ENCODE data around the gene IP6K2. TPM values are rescaled to one million over a fixed set of nuclear protein-coding genes. Genes with fewer than 3 reads are reported as not detected.
A peak's percentile ranks its signal among the peaks of the same experiment; 100 is the strongest.
"Not testable (repeated sequence)": the region's sequence is repeated elsewhere in the genome, so short reads cannot be mapped to it uniquely, and the experiment has no call there.

Gene IP6K2, protein sequence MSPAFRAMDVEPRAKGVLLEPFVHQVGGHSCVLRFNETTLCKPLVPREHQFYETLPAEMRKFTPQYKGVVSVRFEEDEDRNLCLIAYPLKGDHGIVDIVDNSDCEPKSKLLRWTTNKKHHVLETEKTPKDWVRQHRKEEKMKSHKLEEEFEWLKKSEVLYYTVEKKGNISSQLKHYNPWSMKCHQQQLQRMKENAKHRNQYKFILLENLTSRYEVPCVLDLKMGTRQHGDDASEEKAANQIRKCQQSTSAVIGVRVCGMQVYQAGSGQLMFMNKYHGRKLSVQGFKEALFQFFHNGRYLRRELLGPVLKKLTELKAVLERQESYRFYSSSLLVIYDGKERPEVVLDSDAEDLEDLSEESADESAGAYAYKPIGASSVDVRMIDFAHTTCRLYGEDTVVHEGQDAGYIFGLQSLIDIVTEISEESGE
- total RNA-seq = 49.7 and 58.2 TPM in 2 replicates

DNA sequence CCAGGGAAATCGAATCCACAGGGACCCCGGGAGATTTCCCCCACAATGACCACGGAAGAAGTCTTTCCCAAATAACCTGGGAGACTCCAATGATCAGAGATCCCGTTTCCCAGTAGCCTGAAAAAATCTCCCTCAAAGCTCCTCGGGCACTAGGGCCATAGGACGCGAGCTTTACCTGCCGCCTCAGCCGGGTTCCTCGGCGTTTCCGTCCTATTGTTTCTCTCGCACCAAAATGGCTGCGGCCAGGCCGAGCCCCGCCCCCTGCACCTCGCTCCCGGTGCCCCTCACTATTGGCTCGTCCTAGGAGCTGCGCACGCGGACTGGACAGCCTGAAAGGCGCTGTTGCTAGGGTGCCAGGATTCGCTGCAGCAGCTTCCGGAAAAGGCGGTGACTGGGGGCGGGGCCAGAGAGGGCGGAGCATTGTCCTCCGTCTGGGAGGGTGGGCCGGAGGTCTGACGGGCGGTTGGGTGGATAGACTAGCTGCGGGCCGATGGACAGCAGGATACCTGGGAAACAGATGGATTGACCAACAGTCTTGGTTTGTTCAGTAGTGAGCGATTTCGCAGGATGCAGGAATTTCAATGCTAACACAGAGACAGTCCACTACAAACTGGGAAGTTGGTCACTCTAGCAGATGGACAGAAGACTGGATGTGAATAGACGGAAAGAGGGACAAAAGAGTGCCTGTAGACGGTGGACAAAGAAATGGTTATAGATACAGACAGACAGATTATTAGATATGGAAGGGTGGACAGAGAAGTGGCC is at the start of gene IP6K2:
TSS of gene IP6K2 (minus strand) at position 240 of the 765 bp plus-strand sequence. CDS start 21,930 bp downstream, outside the sequence.
- peak; percentile 99 for DNase-seq

GRCh38 chr3:48765376-48765775 is 48.4 kb upstream of the IP6K2 start:
- DNase-seq = peak; percentile 30

DNA sequence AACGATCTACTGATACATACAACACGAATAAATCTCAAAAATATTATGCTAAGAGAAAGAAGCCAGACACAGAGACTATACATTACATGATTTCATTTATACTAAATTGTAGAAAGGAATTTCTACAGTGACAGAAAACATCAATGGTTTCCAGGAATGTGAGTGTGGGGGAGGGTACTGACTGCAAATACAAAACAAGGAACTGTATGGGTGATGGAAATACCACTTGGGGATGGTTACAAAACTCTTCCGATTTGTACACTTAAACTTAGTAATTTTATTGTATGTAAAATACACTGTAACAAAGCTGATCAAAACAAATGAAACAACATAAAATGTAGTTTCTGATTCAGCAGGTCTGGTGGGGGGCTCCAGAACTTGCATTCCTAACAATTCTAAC is 45.8 kb upstream of the IP6K2 start:
- no peak for DNase-seq

GRCh38 chr3:48759991-48760540 is 43.0 kb upstream of the IP6K2 start:
- DNase-seq = not testable (repeated sequence)

DNA sequence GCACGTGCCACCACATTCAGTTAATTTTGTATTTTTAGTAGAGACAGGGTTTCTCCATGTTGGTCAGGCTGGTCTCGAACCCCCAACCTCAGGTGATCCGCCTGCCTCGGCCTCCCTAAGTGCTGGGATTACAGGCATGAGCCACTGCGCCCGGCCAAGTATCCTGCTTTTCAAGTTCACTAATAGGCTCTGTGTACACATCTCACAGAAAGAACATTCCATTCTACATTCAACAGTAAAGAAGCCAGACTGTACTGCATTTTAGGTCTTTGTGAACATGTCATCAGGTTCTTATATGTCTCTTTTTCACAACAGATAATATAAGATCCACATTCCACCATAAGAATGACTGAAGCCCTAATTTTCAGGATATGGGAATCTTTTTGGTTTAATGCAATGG is 42.5 kb upstream of the IP6K2 start:
- DNase-seq = not testable (repeated sequence)

DNA sequence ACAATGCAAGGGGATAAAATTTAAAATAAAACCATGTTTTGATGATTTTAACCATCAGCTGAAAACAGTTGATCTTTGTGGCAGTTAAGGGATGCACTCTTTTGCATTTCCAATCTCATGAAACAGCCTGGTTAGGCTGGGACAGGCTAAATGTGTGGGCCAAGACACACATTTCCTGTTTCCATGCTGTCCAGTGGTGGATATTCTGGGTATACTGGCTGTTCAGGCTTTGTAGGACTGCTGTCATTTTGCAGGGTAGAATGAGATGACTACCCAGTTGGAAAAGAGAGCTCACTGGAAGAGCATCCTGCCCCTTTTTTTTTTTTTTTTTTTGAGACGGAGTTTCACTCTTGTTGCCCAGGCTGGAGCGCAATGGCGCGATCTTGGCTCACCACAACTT is 42.0 kb upstream of the IP6K2 start:
- DNase-seq = no peak

DNA sequence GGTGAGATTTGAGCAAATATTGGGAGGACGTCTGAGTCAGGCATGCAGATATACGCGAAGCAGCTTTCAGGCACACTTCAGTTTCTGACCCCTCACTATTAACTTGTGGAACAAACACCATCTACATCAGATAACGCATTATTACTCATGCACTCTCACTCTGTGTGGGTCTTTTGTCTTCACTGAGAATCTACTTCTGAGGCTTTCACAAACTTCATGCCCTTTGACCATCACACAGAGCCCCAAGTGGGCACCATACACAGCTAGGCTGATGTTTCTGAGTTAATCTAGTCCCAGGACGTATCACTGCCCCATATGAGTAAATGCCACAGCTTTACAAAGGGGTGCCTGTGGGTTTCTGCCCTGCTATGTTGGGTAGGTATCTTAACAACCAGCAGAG is 39.6 kb upstream of the IP6K2 start:
- no peak for DNase-seq

- no peak for DNase-seq
These were observed 33.8 kb upstream of the IP6K2 start for GRCh38 chr3:48750856-48751255.

DNA sequence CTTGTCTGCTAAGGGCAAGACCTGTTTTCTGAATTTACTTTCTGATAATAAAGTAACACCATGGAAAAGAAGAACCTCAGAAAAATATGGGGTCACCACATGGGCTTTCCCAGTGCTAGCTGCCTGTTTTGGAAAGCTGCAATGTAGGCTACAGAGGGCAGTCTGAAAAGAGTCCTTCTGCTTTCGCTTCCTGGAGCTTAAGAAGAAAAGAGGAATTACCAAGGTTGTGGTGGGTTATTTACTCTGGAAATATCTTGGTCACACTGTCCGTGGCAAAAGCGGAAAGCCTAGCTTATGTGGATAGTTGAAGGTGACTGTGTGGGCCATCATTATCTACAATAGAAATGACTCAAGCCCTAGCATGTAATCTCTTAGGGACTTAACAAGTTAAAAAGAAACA is 31.7 kb upstream of the IP6K2 start:
- no peak for DNase-seq

DNA sequence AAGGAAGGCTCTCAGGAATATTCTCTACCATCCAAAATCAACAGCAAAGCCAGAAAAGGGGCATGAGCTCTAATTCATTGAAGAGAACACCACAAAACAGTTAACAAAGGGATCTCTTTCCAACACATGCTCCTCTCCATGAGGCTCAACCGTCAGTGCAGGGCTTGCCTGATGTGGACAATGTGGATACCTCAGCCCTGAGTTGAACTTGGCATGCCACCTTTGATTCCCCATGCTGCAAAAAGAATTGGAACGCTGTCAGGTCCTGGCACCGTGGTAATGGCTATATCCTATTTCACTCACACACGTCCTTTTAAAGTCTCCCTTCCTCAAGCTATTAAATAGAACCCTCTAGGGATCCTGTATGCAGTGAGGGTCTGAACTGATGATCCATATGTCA is 30.7 kb upstream of the IP6K2 start:
- DNase-seq = no peak

GRCh38 chr3:48747015-48747615 is 30.1 kb upstream of the IP6K2 start:
- peak; percentile 41 for DNase-seq

GRCh38 chr3:48743773-48744172 is 26.8 kb upstream of the IP6K2 start:
- DNase-seq = no peak

- not testable (repeated sequence) for DNase-seq
These were observed 24.2 kb upstream of the IP6K2 start for GRCh38 chr3:48741226-48741625.

- DNase-seq = peak; percentile 85
These were observed 23.2 kb upstream of the IP6K2 start for GRCh38 chr3:48739955-48740823.

- DNase-seq = no peak
These were observed 22.6 kb upstream of the IP6K2 start for GRCh38 chr3:48739617-48739954.

GRCh38 chr3:48738926-48739616 is 22.1 kb upstream of the IP6K2 start:
- DNase-seq = no peak

GRCh38 chr3:48738144-48738536 is 21.1 kb upstream of the IP6K2 start:
- no peak for DNase-seq

DNA sequence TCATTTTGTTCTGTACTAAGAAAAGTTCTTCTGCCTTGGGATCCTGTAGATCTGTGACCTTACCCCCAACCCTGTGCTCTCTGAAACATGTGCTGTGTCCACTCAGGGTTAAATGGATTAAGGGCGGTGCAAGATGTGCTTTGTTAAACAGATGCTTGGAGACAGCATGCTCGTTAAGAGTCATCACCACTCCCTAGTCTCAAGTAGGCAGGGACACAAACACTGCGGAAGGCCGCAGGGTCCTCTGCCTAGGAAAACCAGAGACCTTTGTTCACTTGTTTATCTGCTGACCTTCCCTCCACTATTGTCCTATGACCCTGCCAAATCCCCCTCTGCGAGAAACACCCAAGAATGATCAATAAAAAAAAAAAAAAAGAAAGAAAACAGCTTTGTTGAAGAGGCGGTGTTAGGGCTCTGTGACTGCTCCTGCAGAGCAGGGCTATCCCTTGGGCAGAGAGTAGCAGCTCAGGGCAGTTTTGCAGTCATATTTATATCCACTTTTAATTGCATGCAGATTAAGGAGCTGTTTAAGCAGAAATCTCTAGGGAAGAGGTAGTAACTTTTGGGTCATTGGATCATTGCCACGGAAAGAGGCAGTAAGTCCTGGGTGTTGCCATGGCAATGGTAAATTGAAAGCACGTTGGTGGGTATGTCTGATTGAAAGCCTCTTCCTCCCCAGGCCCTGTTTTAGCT is 18.2 kb upstream of the IP6K2 start:
- not testable (repeated sequence) for DNase-seq

- DNase-seq = not testable (repeated sequence)
These were observed 17.5 kb upstream of the IP6K2 start for GRCh38 chr3:48734541-48734940.

DNA sequence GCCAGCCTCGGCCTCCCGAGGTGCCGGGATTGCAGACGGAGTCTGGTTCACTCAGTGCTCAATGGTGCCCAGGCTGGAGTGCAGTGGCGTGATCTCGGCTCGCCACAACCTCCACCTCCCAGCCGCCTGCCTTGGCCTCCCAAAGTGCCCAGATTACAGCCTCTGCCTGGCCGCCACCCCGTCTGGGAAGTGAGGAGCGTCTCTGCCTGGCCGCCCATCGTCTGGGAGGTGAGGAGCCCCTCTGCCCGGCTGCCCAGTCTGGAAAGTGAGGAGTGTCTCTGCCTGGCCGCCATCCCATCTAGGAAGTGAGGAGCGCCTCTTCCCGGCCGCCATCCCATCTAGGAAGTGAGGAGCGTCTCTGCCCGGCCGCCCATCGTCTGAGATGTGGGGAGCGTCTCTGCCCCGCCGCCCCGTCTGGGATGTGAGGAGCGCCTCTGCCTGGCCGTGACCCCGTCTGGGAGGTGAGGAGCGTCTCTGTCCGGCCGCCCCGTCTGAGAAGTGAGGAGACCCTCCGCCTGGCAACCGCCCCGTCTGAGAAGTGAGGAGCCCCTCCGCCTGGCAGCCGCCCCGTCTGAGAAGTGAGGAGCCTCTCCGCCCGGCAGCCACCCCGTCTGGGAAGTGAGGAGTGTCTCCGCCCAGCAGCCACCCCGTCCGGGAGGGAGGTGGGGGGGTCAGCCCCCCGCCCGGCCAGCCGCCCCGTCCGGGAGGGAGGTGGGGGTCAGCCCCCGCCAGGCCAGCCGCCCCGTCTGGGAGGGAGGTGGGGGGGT is 16.9 kb upstream of the IP6K2 start:
- DNase-seq = not testable (repeated sequence)

All from dermis blood vessel endothelial cell (primary cell).